Mesodermal cell (in vitro differentiated cells): Measurements from ENCODE around the gene CDX2.

Experiments used
- H3K27ac ChIP-seq: 2 replicates; pipeline ENCODE4 v1.7.0; 2013; ENCODE audit warnings: mild to moderate bottlenecking, low read depth, low read length, moderate library complexity; ENCODE audit not compliant: severe bottlenecking
- H3K36me3 ChIP-seq: 2 replicates; pipeline ENCODE4 v1.7.1; 2013; ENCODE audit warnings: mild to moderate bottlenecking, low read length, moderate library complexity; ENCODE audit not compliant: control insufficient read depth, insufficient read depth
- H3K4me1 ChIP-seq: one replicate; pipeline ENCODE4 v1.7.1; 2013; ENCODE audit warnings: mild to moderate bottlenecking, low read length; ENCODE audit not compliant: insufficient read depth, control insufficient read depth, poor library complexity, severe bottlenecking
- H3K4me3 ChIP-seq: 2 replicates; pipeline ENCODE4 v1.7.0; 2013; ENCODE audit warnings: low read length, control low read depth, mild to moderate bottlenecking; ENCODE audit not compliant: insufficient read depth, poor library complexity, severe bottlenecking; ENCODE audit errors: extremely low read depth
- H3K9me3 ChIP-seq: 2 replicates; pipeline ENCODE4 v1.7.1; 2013; ENCODE audit warnings: mild to moderate bottlenecking, low read length, moderate library complexity; ENCODE audit not compliant: control insufficient read depth
- WGBS, 2 experiments: methylation state at CpG; one replicate each; pipeline ENCODE4 v1.1.5; 2013; ENCODE audit warnings: missing lambda C conversion rate in 2 of 2; ENCODE audit not compliant: insufficient coverage in 2 of 2; 5-methylcytosine and 5-hydroxymethylcytosine counted together

CDX2 gene

DNA sequence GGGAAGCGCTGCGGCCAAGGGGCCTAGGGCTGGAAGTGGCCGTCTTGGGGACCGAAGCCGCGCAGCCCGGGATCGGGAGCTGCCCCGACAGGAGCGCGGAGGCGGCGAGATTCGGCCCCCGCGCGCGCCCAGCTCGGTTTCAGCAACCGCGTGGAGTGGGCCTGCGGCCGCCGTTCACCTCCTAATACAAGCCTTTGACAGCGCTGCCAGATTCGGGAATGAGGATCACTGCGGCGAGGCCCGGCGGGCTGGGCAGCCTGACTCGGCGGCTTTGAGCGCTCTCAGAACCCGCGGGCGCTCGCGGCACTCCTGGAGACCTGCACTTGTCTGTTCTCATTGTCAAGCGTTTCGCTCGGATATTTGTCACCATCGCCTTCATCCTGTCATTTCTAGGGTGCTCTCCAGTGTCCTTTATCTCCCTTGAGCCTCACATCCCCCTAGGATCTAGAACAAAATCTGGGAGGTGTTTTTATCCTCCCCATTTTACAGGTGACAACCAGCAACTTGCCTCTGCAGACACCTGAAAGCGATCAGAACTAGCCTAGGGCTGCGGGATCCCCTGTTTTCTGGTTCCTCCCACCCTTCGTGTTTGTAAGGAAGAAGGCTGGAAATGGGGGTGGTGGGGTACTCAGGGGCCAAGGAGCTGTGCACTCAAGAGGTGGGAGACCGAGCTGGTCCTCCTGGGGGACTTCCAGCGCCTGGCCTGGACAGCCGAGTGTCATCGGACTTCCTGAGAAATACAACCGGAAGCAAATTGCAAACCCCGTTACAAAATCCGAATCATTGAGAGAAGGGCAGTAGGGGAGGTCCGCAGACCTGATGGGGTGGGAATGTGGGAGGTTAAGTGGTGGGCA lies 1.5 kb upstream of the CDX2 start:
- Histone ChIP-seq H3K9me3 (no peaks in the 10 kb centered on the region), H3K4me3 (no peak overlapping the region), H3K4me1 (peaks cover 18% of the 10 kb centered on the region), H3K36me3 (no peaks in the 10 kb centered on the region), H3K27ac (peak overlapping the region; percentile 50)
- WGBS, 2 experiments, result 1 to 2% methylated on average over 39 to 44 of the region's 53 CpGs

DNA sequence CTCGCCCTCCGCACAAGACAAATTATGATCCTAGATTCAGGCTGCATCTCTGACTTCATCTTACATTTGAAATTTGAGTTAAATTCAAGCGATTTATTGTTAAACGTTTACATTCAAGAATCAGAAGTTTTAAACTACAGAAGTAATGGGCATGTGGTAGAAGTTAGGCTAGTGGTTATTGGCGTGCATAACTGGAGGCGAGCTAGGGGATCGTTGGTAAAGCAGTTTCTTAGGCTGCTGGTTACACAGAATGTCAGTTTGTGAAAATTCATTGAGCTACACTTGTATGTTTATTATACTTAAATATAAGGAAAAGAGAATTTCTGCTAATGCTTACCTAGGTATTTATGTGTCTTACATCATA lies 733 bp upstream of the CDX2 start:
- H3K4me3 ChIP-seq, result no peak overlapping the region
- peaks cover 18% of the 10 kb centered on the region for H3K4me1 ChIP-seq
- no peaks in the 10 kb centered on the region for H3K9me3 ChIP-seq
- 8 to 19% methylated on average over 3 to 4 of the region's 7 CpGs for WGBS, 2 experiments
- H3K27ac ChIP-seq, result no peak overlapping the region
- H3K36me3 ChIP-seq, result no peaks in the 10 kb centered on the region

DNA sequence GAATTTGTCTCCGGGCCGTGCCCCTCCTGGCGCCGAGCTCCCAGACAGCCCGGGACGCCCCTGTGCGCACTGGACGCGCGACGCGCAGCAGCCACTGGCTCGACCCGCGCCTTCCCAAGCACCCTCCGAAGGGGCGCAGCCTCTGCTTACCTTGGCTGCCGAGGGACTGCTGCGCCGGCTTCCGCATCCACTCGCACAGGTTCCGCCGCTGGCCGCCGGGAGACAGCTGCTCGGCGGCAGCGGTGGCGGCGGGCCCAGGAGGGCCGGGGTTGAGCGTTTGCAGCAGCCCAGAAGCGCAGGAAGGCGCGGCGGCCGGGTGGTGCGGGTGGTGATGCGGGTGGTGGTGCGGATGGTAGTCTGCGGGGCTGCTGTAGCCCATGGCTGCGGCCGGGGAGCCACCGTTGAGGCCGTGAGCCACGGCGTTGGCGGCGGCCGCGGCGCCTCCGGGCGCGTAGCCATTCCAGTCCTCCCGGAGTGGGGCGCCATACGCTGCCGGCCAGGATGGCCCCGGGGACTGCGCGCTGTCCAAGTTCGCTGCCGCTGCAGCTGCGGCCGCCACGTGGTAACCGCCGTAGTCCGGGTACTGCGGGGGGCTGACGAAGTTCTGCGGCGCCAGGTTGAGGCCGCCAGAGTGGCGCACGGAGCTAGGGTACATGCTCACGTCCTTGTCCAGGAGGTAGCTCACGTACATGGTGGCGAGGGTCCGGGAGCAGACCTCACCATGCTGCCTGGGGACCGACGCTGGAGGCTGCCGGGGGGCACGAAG lies 616 bp downstream of the CDX2 start:
- H3K36me3 ChIP-seq, result no peaks in the 10 kb centered on the region
- no peaks in the 10 kb centered on the region for H3K9me3 ChIP-seq
- WGBS, 2 experiments, result 1% methylated on average over 75 to 78 of the region's 86 CpGs
- H3K27ac ChIP-seq, result no peak overlapping the region
- peak overlapping the region; percentile 38 for H3K4me3 ChIP-seq
- peaks cover 18% of the 10 kb centered on the region for H3K4me1 ChIP-seq

DNA sequence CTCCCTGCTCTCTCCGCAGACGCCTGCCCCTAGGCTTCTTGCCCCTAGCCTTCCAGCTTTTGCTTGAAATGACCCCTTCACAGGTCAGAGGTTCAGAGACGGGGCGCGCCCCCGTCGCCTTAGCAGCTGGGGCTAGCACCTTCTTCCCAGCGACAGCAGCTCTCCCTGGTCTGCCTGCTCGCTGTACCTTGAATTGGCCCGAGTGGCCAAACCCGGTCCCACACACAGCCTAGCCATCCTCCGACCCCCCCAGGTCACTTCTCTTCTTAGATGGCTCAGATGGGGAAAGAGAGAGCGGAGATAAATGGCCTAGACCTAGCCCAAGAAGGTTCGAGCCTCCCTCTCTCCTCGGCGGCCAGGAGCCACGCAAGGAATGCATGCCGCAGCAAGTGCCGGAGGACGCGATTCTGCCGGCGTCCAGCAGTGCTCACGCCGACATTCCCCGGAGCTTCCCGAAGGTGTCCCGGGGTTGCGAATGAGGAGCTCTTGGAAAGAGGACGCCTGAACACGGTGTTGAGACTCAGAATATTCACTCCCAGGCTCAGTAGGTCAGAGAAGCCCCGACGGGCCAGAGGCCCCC lies 1.3 kb downstream of the CDX2 start:
- no peaks in the 10 kb centered on the region for H3K9me3 ChIP-seq
- no peak overlapping the region for H3K27ac ChIP-seq
- H3K36me3 ChIP-seq, result no peaks in the 10 kb centered on the region
- H3K4me1 ChIP-seq, result peaks cover 18% of the 10 kb centered on the region
- WGBS, 2 experiments, result 1 to 2% methylated on average over 28 to 31 of the region's 33 CpGs
- H3K4me3 ChIP-seq, result peak overlapping the region; percentile 38

DNA sequence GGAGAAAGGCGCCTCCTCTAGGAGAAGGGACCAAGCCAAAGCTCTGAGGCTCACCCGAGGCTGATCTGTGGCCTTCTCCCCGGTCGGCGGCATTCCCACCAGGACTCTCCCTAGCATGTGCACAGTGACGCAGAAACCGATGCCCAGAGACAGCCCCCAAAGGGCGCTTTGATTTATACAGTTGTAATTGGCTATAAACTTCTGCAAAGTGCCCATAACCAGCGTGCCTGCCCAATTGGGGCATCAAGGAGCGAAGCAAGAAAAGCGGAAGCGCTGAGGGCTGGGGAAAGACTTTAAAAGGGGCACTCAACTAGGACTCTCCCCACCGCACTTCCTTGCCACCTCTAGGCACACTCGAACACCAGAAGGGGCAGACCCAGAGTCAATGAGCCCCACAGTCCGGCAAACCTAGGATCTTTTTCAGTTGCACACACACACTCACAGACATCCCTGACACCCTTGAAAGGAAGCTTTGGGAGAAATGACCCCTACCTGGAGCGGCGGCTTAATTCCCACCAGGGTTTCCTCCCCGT lies 1.8 kb downstream of the CDX2 start:
- no peaks in the 10 kb centered on the region for H3K36me3 ChIP-seq
- no peaks in the 10 kb centered on the region for H3K9me3 ChIP-seq
- no peak overlapping the region for H3K27ac ChIP-seq
- WGBS, 2 experiments, result 0 to 3% methylated on average over 8 to 15 of the region's 18 CpGs
- peaks cover 19% of the 10 kb centered on the region for H3K4me1 ChIP-seq
- H3K4me3 ChIP-seq, result peak overlapping the region; percentile 38

DNA sequence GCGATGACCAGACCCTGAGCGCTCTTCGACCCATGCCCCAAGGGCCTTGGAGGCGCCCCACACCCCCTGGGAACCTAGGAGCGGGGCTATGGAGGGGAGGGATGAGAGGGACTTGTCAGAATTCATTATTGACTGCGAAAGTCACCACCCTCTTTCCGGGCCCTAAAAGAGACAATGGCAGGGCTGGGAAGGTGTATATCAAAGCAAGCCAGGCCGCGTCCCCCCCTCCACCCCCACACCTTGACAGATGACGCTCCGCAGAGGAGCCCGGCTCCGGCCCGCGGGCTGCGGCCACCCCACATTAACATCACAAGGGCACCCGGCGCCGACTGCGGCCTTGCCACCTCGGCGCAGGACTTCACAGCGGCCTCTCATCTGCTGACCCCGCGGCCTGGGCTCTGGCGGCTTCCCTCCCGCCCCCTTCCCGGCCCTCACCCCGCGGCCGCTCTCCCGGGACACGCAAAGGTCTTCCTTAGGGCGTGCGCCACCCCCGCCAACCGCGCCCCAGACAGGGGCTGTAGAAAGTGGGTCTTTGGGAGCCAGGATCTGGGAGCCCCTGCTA lies 2.4 kb downstream of the CDX2 start:
- Histone ChIP-seq H3K36me3 (no peaks in the 10 kb centered on the region), H3K9me3 (no peaks in the 10 kb centered on the region), H3K27ac (no peak overlapping the region), H3K4me3 (peak overlapping the region; percentile 38), H3K4me1 (peaks cover 21% of the 10 kb centered on the region)
- WGBS, 2 experiments, result 1 to 3% methylated on average over 22 to 25 of the region's 38 CpGs

DNA sequence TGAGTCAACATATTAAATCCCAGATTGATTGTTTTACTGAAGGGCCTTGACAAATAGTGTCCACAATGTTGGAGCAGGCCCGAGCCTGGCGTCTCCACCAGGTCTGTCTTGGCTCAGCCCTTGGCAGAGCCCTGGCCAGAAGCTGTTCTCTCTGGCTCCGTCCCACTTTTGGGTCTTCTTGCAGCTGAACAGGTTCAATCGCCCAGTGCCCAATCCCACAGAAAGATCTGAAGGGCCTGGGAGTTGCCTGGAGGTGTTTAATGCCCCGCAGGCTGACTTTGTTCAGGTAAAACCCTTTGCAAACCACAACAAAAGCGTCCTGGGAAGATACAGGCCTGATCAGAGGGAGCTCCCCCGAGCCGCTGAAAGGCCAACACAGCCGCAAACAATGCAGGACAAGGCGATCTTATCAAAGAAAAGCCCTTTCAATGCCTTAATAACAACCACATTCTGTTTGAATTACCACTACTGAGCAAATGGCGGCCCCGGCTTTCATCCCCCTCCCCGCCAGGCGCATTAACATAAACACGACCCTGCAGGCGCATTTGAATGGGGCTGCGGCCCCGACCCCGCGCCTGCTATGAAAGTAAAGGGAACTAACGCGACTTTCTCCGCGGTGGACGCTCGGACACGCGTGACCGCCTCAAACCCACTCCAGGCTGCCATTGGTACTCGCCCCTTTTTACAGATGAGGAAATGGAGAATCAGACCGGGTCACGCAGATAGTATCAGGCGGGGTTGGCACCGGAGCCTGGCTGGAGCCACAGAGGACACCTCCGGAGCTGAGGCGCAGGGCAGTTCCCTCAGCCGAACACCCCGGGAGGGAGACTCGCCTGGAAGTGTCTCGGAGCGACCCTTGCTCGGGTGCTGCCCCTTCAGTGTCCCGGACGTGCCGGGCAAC lies 3.1 kb downstream of the CDX2 start:
- Histone ChIP-seq H3K4me1 (peaks cover 19% of the 10 kb centered on the region), H3K36me3 (no peaks in the 10 kb centered on the region), H3K27ac (no peak overlapping the region), H3K9me3 (no peaks in the 10 kb centered on the region), H3K4me3 (peak overlapping the region; percentile 38)
- WGBS, 2 experiments, result 2% methylated on average over 34 to 41 of the region's 45 CpGs

DNA sequence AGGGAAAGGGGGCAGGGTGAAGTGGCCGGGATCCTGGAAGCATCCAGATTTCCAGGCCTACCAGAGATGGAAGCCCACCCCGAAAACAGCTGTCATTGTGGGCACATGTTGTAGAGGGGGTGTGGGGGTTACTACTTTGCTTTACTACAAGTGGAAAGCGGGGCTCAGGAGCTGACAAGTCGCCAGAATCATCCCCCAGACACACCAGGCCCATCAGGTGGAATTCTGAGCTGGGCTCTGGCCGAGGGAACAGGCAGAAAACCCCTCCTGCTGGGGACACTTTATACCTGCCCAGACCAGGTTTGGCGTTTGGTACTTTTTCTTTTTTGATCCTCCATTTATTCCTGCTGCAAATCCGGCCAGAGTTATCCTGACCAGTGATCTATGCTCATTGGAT lies 3.8 kb downstream of the CDX2 start:
- no peak overlapping the region for H3K27ac ChIP-seq
- WGBS, 2 experiments, result 13 to 21% methylated on average over 5 to 6 of the region's 7 CpGs
- H3K4me1 ChIP-seq, result peaks cover 23% of the 10 kb centered on the region
- H3K4me3 ChIP-seq, result peak overlapping the region; percentile 38
- H3K36me3 ChIP-seq, result no peaks in the 10 kb centered on the region
- H3K9me3 ChIP-seq, result no peaks in the 10 kb centered on the region

DNA sequence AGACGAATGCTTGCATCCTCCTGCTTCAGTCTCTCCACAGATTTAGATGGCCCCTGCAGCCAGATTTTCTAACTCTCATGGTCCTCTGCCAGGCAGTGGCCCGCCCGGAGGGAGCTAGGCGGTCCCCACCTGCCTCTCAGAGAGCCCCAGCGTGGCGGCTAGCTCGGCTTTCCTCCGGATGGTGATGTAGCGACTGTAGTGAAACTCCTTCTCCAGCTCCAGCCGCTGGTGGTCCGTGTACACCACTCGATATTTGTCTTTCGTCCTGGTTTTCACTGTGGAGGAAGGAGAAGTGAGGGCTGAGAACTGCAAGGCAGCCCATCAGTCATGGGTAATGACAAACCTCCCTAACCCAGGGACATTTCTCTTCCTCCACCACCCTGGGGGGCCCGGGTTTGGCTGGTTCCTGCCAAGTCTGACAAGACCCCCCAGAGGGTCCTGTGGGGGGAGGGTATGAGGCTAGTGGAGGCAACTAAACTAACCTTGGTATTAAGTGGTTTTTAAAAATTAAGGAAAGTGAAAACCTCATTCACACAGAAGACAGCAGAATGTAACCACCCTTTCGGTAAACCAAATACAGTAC lies 4.3 kb downstream of the CDX2 start:
- no peaks in the 10 kb centered on the region for H3K9me3 ChIP-seq
- H3K27ac ChIP-seq, result no peak overlapping the region
- WGBS, 2 experiments, result 37 to 42% methylated on average over 5 to 9 of the region's 15 CpGs
- H3K36me3 ChIP-seq, result no peaks in the 10 kb centered on the region
- H3K4me1 ChIP-seq, result peaks cover 24% of the 10 kb centered on the region
- peak overlapping the region; percentile 38 for H3K4me3 ChIP-seq
